ENCODE measurements around the gene MLH3.

DNA sequence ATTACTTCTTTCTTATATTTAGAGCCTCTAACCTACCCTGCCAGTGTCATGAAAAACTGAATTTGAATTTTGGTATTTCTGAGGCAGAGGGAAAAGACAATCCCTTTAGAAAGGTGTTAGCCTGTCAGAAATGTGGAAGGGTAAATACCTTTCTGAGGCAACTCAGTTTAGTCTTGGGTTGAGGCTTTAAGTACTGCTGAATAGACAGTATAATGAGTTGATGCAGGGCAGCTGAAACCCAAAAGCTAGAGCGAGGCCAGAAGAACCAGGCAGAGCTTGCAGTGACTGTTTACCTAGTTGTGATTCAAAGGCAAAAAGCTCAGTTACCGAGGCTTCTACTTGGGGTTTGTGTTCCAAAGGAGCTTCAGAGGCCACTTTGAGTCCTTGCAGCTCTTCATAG lies 36.9 kb upstream of the MLH3 start:
- TF ChIP-seq CEBPB (IDR thresholded peaks at IDR 0.05) = no peak
- no peak for TF ChIP-seq CREB1 (IDR thresholded peaks at IDR 0.05; ENCODE audit: low read depth)
- TF ChIP-seq EP300 (IDR thresholded peaks at IDR 0.05; ENCODE audit: borderline replicate concordance) = no peak
- TF ChIP-seq, protein P1, sequence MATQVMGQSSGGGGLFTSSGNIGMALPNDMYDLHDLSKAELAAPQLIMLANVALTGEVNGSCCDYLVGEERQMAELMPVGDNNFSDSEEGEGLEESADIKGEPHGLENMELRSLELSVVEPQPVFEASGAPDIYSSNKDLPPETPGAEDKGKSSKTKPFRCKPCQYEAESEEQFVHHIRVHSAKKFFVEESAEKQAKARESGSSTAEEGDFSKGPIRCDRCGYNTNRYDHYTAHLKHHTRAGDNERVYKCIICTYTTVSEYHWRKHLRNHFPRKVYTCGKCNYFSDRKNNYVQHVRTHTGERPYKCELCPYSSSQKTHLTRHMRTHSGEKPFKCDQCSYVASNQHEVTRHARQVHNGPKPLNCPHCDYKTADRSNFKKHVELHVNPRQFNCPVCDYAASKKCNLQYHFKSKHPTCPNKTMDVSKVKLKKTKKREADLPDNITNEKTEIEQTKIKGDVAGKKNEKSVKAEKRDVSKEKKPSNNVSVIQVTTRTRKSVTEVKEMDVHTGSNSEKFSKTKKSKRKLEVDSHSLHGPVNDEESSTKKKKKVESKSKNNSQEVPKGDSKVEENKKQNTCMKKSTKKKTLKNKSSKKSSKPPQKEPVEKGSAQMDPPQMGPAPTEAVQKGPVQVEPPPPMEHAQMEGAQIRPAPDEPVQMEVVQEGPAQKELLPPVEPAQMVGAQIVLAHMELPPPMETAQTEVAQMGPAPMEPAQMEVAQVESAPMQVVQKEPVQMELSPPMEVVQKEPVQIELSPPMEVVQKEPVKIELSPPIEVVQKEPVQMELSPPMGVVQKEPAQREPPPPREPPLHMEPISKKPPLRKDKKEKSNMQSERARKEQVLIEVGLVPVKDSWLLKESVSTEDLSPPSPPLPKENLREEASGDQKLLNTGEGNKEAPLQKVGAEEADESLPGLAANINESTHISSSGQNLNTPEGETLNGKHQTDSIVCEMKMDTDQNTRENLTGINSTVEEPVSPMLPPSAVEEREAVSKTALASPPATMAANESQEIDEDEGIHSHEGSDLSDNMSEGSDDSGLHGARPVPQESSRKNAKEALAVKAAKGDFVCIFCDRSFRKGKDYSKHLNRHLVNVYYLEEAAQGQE (IDR thresholded peaks at IDR 0.05; ENCODE audit: low read depth) = no peak
- TF ChIP-seq YY1 (IDR thresholded peaks at IDR 0.05; ENCODE audit: low read depth) = no peak

All from Ishikawa (cell line).